H9 (cell line): Measurements from ENCODE around the gene TIPRL. TPM values are rescaled to one million over a fixed set of nuclear protein-coding genes. Genes with fewer than 3 reads are reported as not detected.
A peak's percentile ranks its signal among the peaks of the same experiment; 100 is the strongest.

Experiments used
- DNase-seq: peaks from one replicate; pipeline ENCODE4 v3.0.0-alpha.2; 2017
- H2AFZ ChIP-seq: one replicate; pipeline ENCODE4 v1.6.1; 2013; ENCODE audit warnings: mild to moderate bottlenecking, low read length, control low read depth, moderate library complexity
- H2AK5ac ChIP-seq: 2 replicates; pipeline ENCODE4 v1.6.1; 2013; ENCODE audit warnings: low read length, control low read depth, mixed read lengths; ENCODE audit not compliant: insufficient read length
- H2BK120ac ChIP-seq: one replicate; pipeline ENCODE4 v1.6.1; 2013; ENCODE audit warnings: low read depth, mild to moderate bottlenecking, low read length, control low read depth, inconsistent platforms; ENCODE audit not compliant: poor library complexity, severe bottlenecking
- H2BK12ac ChIP-seq: 2 replicates; pipeline ENCODE4 v1.6.1; 2013; ENCODE audit warnings: low read length, control low read depth, mixed read lengths, low read depth; ENCODE audit not compliant: insufficient read length
- H2BK15ac ChIP-seq: 2 replicates; pipeline ENCODE4 v1.6.1; 2013; ENCODE audit warnings: low read depth, low read length, control low read depth
- H2BK20ac ChIP-seq: one replicate; pipeline ENCODE4 v1.6.1; 2013; ENCODE audit warnings: low read depth, mild to moderate bottlenecking, low read length, control low read depth, inconsistent platforms; ENCODE audit not compliant: poor library complexity, severe bottlenecking
- H2BK5ac ChIP-seq: 2 replicates; pipeline ENCODE4 v1.6.1; 2013; ENCODE audit warnings: low read length, control low read depth, mixed read lengths; ENCODE audit not compliant: insufficient read length
- H3K14ac ChIP-seq: 2 replicates; pipeline ENCODE4 v1.6.1; 2013; ENCODE audit warnings: low read length, control low read depth; ENCODE audit not compliant: insufficient read depth
- H3K18ac ChIP-seq: 2 replicates; pipeline ENCODE4 v1.6.1; 2013; ENCODE audit warnings: low read depth, mild to moderate bottlenecking, mixed read lengths, low read length, control low read depth; ENCODE audit not compliant: insufficient read length
- H3K23ac ChIP-seq: 2 replicates; pipeline ENCODE4 v1.6.1; 2013; ENCODE audit warnings: low read length, control low read depth, mixed read lengths, low read depth; ENCODE audit not compliant: insufficient read length
- H3K23me2 ChIP-seq: 2 replicates; pipeline ENCODE4 v1.6.1; 2013; ENCODE audit warnings: low read depth, mild to moderate bottlenecking, mixed read lengths, low read length, control low read depth; ENCODE audit not compliant: insufficient read length, poor library complexity, severe bottlenecking
- H3K27ac ChIP-seq: 2 replicates; pipeline ENCODE4 v1.5.1; 2013; ENCODE audit warnings: low read length, control low read depth, mixed read lengths, low read depth; ENCODE audit not compliant: insufficient read length
- H3K27me3 ChIP-seq: 2 replicates; pipeline ENCODE4 v1.6.1; 2013; ENCODE audit warnings: low read length, control low read depth, inconsistent platforms; ENCODE audit not compliant: insufficient read depth
- H3K4ac ChIP-seq: 2 replicates; pipeline ENCODE4 v1.6.1; 2013; ENCODE audit warnings: low read depth, mild to moderate bottlenecking, control low read depth, inconsistent platforms, low read length, moderate library complexity
- H3K4me1 ChIP-seq: 2 replicates; pipeline ENCODE4 v1.6.1; 2013; ENCODE audit warnings: low read length, control low read depth, inconsistent platforms; ENCODE audit not compliant: insufficient read depth
- H3K4me2 ChIP-seq: 2 replicates; pipeline ENCODE4 v1.6.1; 2013; ENCODE audit warnings: low read length, control low read depth, mixed read lengths; ENCODE audit not compliant: insufficient read length, insufficient read depth
- H3K56ac ChIP-seq: 2 replicates; pipeline ENCODE4 v1.6.1; 2013; ENCODE audit warnings: low read depth, mild to moderate bottlenecking, mixed read lengths, low read length, control low read depth; ENCODE audit not compliant: insufficient read length
- H3K79me1 ChIP-seq: 2 replicates; pipeline ENCODE4 v1.6.1; 2013; ENCODE audit warnings: low read depth, mild to moderate bottlenecking, moderate library complexity, low read length, control low read depth, inconsistent platforms; ENCODE audit not compliant: insufficient read depth, poor library complexity, severe bottlenecking
- H3K79me2 ChIP-seq: 2 replicates; pipeline ENCODE4 v1.6.1; 2013; ENCODE audit warnings: low read length, control low read depth, inconsistent platforms; ENCODE audit not compliant: insufficient read depth
- H3K9ac ChIP-seq: 2 replicates; pipeline ENCODE4 v1.6.1; 2013; ENCODE audit warnings: low read length, control low read depth, mixed read lengths; ENCODE audit not compliant: insufficient read length; ENCODE audit errors: extremely low read depth
- H3K9me3 ChIP-seq: one replicate; pipeline ENCODE4 v1.6.1; 2013; ENCODE audit warnings: low read depth, low read length, inconsistent platforms; ENCODE audit not compliant: control insufficient read depth
- H3T11ph ChIP-seq: one replicate; pipeline ENCODE4 v1.6.1; 2013; ENCODE audit warnings: mild to moderate bottlenecking, low read length, control low read depth, inconsistent platforms
- H4K20me1 ChIP-seq: one replicate; pipeline ENCODE4 v1.6.1; 2013; ENCODE audit not compliant: control insufficient read depth, insufficient read length, insufficient read depth
- H4K5ac ChIP-seq: 2 replicates; pipeline ENCODE4 v1.6.1; 2013; ENCODE audit warnings: low read depth, mild to moderate bottlenecking, mixed read lengths, low read length, control low read depth; ENCODE audit not compliant: insufficient read length
- H4K8ac ChIP-seq: replicated peaks from 2 replicates; pipeline ENCODE4 v1.6.1; 2013; ENCODE audit warnings: low read length, control low read depth, mixed read lengths, low read depth; ENCODE audit not compliant: insufficient read length
- H4K91ac ChIP-seq: 2 replicates; pipeline ENCODE4 v1.6.1; 2013; ENCODE audit warnings: low read depth, mild to moderate bottlenecking, moderate library complexity, mixed read lengths, low read length, control low read depth; ENCODE audit not compliant: insufficient read length
- H3K27ac Mint-ChIP-seq, 3 experiments: 2 replicates in 2 of 3; 3 replicates in 1 of 3; pipeline ENCODE4 v1.8.0; 2020 to 2021; ENCODE audit warnings: mixed read lengths in 3 of 3, mild to moderate bottlenecking in 1 of 3, moderate library complexity in 1 of 3
- H3K27me3 Mint-ChIP-seq: 2 replicates; pipeline ENCODE4 v1.8.0; 2021; ENCODE audit warnings: low read depth, mild to moderate bottlenecking, moderate library complexity, mixed read lengths
- H3K36me3 Mint-ChIP-seq, 3 experiments: 2 replicates in 2 of 3; 3 replicates in 1 of 3; pipeline ENCODE4 v1.8.0; 2020 to 2021; ENCODE audit warnings: low read depth in 3 of 3, mixed read lengths in 3 of 3; ENCODE audit not compliant: insufficient read depth in 1 of 3
- H3K4me1 Mint-ChIP-seq, 2 experiments: 2 replicates each; pipeline ENCODE4 v1.8.0; 2020; ENCODE audit warnings: mixed read lengths in 2 of 2
- H3K4me3 Mint-ChIP-seq, 2 experiments: 2 replicates in 1 of 2; 3 replicates in 1 of 2; pipeline ENCODE4 v1.8.0; 2020 to 2021; ENCODE audit warnings: mild to moderate bottlenecking in 2 of 2, mixed read lengths in 2 of 2, moderate library complexity in 1 of 2
- H3K9me3 Mint-ChIP-seq, 2 experiments: 2 replicates in 1 of 2; 3 replicates in 1 of 2; pipeline ENCODE4 v1.8.0; 2020; ENCODE audit warnings: mild to moderate bottlenecking in 2 of 2, mixed read lengths in 2 of 2, moderate library complexity in 1 of 2
- CTCF ChIP-seq: fragments of 200-600 bp; sonication (generic); conservative IDR thresholded peaks from 3 replicates; pipeline ENCODE4 v1.8.0; 2021; ENCODE audit warnings: antibody characterized with exemption, mild to moderate bottlenecking
- WGBS: extraction: QIAGEN DNeasy Blood & Tissue Kit; methylation state at CpG from one replicate; pipeline ENCODE4 v1.1.7; 2013; ENCODE audit warnings: missing lambda C conversion rate, low lambda C conversion rate, mixed read lengths; ENCODE audit not compliant: insufficient read length; ENCODE audit errors: extremely low coverage; 5-methylcytosine and 5-hydroxymethylcytosine counted together
- total RNA-seq: library from RNA; stranded (reverse); gene quantifications from 2 replicates; pipeline ENCODE4 v1.2.1, GENCODE V29; 2021

Gene TIPRL
- total RNA-seq, 1 experiment from 2014 or later, result 24.4 TPM

- Histone ChIP-seq H3K79me1 (no peaks in the 10 kb centered on the region), H3K4me2 (peak overlapping the region; percentile 70), H2BK20ac (no peak overlapping the region), H3K9me3 (no peaks in the 10 kb centered on the region), H3K23ac (no peak overlapping the region), H3K27me3 (peaks cover 2% of the 10 kb centered on the region; the same call in 1 of the 2 replicates), H3K4ac (no peak overlapping the region), H4K8ac (no peak overlapping the region), H2BK120ac (no peak overlapping the region), H3T11ph (no peak overlapping the region), H3K18ac (no peak overlapping the region), H3K79me2 (no peaks in the 10 kb centered on the region), H3K56ac (no peak overlapping the region), H3K14ac (peak overlapping the region; percentile 62; the same call in 1 of the 2 replicates), H2AFZ (no peak overlapping the region), H3K9ac (peak overlapping the region; percentile 8), H2AK5ac (no peak overlapping the region), H4K5ac (no peak overlapping the region), H3K4me1 (peaks cover 3% of the 10 kb centered on the region), H3K23me2 (peaks cover 15% of the 10 kb centered on the region), H4K20me1 (no peaks in the 10 kb centered on the region), H2BK5ac (no peak overlapping the region), H3K27ac (no peak overlapping the region), H2BK15ac (no peak overlapping the region), H4K91ac (no peak overlapping the region), H2BK12ac (no peak overlapping the region)
- H3K27ac Mint-ChIP-seq, result no peak overlapping the region
- peaks cover 29 to 33% of the 10 kb centered on the region in 2 experiments for H3K4me1 Mint-ChIP-seq
- TF ChIP-seq CTCF, result no peak
- peak; percentile 48 for DNase-seq
- peaks cover 38% of the 10 kb centered on the region for H3K27me3 Mint-ChIP-seq
- peaks cover 2 to 14% (median 5%) of the 10 kb centered on the region in 3 experiments; a peak in 3 of 7 replicates for H3K36me3 Mint-ChIP-seq
- no CpG with 5 or more reads among the region's 63 CpGs for WGBS
- no peaks in the 10 kb centered on the region; a peak in 2 of 5 replicates for H3K9me3 Mint-ChIP-seq
- peak overlapping the region; percentile 72 to 92 for H3K4me3 Mint-ChIP-seq
Observed at GRCh38 chr1:168135921-168136708, 42.6 kb upstream of the TIPRL start.
